ENCODE measurements around the gene ASS1. TPM values are rescaled to one million over a fixed set of nuclear protein-coding genes. Genes with fewer than 3 reads are reported as not detected.

The ASS1 gene
- total RNA-seq, 1 donor from 2014 or later = 4.5 TPM

- no peak for DNase-seq (ENCODE audit: low read depth, low spot score)
- Mint-ChIP-seq H3K36me3 (ENCODE audit: low read depth) (no peaks in the 10 kb centered on the region), H3K4me3 (no peak overlapping the region), H3K27ac (ENCODE audit: unreplicated experiment) (peak overlapping the region; percentile 12), H3K27me3 (ENCODE audit: low read depth) (peaks cover 12% of the 10 kb centered on the region), H3K4me1 (peaks cover 6% of the 10 kb centered on the region), H3K9me3 (no peaks in the 10 kb centered on the region)
- no peak for TF ChIP-seq CTCF (conservative IDR thresholded peaks at IDR 0.05)
Measured at GRCh38 chr9:130421154-130421801, 23.5 kb upstream of the ASS1 start.

- Mint-ChIP-seq H3K27me3 (ENCODE audit: low read depth) (peaks cover 12% of the 10 kb centered on the region), H3K27ac (ENCODE audit: unreplicated experiment) (peak overlapping the region; percentile 50), H3K36me3 (ENCODE audit: low read depth) (no peaks in the 10 kb centered on the region), H3K4me3 (no peak overlapping the region), H3K9me3 (no peaks in the 10 kb centered on the region), H3K4me1 (peaks cover 9% of the 10 kb centered on the region)
- DNase-seq (ENCODE audit: low read depth, low spot score) = no peak
- no peak for TF ChIP-seq CTCF (conservative IDR thresholded peaks at IDR 0.05)
Measured at GRCh38 chr9:130421802-130422276, 22.9 kb upstream of the ASS1 start.

- no peak for DNase-seq (ENCODE audit: low read depth, low spot score)
- Mint-ChIP-seq H3K27ac (ENCODE audit: unreplicated experiment) (no peak overlapping the region), H3K9me3 (no peaks in the 10 kb centered on the region), H3K36me3 (ENCODE audit: low read depth) (no peaks in the 10 kb centered on the region), H3K27me3 (ENCODE audit: low read depth) (peaks cover 12% of the 10 kb centered on the region), H3K4me3 (no peak overlapping the region), H3K4me1 (peaks cover 11% of the 10 kb centered on the region)
- no peak for TF ChIP-seq CTCF (conservative IDR thresholded peaks at IDR 0.05)
Measured at GRCh38 chr9:130422546-130422945, 22.2 kb upstream of the ASS1 start.

DNA sequence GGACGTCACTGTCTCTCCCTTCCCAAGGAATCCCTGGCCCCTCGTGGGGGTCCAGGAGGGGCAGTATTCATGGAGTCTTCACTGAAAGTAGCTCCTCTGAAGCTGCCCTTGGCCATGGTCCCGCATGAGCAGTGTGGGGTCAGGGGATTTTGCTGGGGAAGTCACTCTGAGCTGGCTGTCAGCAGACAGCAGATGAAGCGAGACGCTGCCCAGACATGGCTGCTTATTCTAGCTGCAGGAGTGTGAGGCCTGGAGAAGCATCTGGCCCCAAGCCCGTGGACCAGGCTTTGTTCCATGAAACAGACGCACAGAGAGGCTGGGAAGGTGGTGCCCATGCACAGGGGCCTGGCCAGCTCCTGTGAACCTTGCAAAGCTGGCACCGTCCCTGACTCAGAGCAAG lies 21.5 kb upstream of the ASS1 start:
- Mint-ChIP-seq H3K4me3 (no peak overlapping the region), H3K27me3 (ENCODE audit: low read depth) (peaks cover 12% of the 10 kb centered on the region), H3K27ac (ENCODE audit: unreplicated experiment) (no peak overlapping the region), H3K4me1 (peaks cover 11% of the 10 kb centered on the region), H3K9me3 (no peaks in the 10 kb centered on the region), H3K36me3 (ENCODE audit: low read depth) (no peaks in the 10 kb centered on the region)
- no peak for DNase-seq (ENCODE audit: low read depth, low spot score)
- TF ChIP-seq CTCF (conservative IDR thresholded peaks at IDR 0.05) = no peak

- no peaks in the 10 kb centered on the region for H3K36me3 Mint-ChIP-seq (ENCODE audit: low read depth)
- H3K4me1 Mint-ChIP-seq = peaks cover 11% of the 10 kb centered on the region
- H3K27me3 Mint-ChIP-seq (ENCODE audit: low read depth) = peaks cover 12% of the 10 kb centered on the region
- no peak overlapping the region for H3K27ac Mint-ChIP-seq (ENCODE audit: unreplicated experiment)
- H3K4me3 Mint-ChIP-seq = no peak overlapping the region
- no peak for TF ChIP-seq CTCF (conservative IDR thresholded peaks at IDR 0.05)
- no peak for DNase-seq (ENCODE audit: low read depth, low spot score)
- H3K9me3 Mint-ChIP-seq = no peaks in the 10 kb centered on the region
Measured at GRCh38 chr9:130424595-130425454, 19.9 kb upstream of the ASS1 start.
